Chondrocyte (in vitro differentiated cells): ENCODE measurements around the gene ENDOG. TPM values are rescaled to one million over a fixed set of nuclear protein-coding genes. Genes with fewer than 3 reads are reported as not detected.

ENCODE experiments used
- DNase-seq: peaks from one replicate; pipeline ENCODE4 v3.0.0; 2021; ENCODE audit warnings: mixed read lengths, low spot score
- H3K27ac Mint-ChIP-seq: one replicate; pipeline ENCODE4 v1.8.0; 2021; ENCODE audit warnings: mild to moderate bottlenecking, moderate library complexity, mixed read lengths; ENCODE audit not compliant: unreplicated experiment
- H3K27me3 Mint-ChIP-seq: 2 replicates; pipeline ENCODE4 v1.8.0; 2021; ENCODE audit warnings: low read depth, mixed read lengths
- H3K36me3 Mint-ChIP-seq: 2 replicates; pipeline ENCODE4 v1.8.0; 2021; ENCODE audit warnings: low read depth, mixed read lengths
- H3K4me1 Mint-ChIP-seq: 2 replicates; pipeline ENCODE4 v1.8.0; 2021; ENCODE audit warnings: low read depth, mild to moderate bottlenecking, mixed read lengths
- H3K4me3 Mint-ChIP-seq: one replicate; pipeline ENCODE4 v1.8.0; 2021; ENCODE audit warnings: mild to moderate bottlenecking, moderate library complexity, mixed read lengths; ENCODE audit not compliant: unreplicated experiment
- H3K9me3 Mint-ChIP-seq: 2 replicates; pipeline ENCODE4 v1.8.0; 2021; ENCODE audit warnings: low read depth, mixed read lengths
- total RNA-seq: library from RNA; stranded (reverse); gene quantifications from 3 replicates; pipeline ENCODE4 v1.2.1, GENCODE V29; 2021
- TF ChIP-seq, protein P1 (sequence below): fragments of 200-600 bp; sonication (generic); IDR thresholded peaks from 2 replicates; pipeline ENCODE4 v1.5.0; 2021; ENCODE audit warnings: antibody characterized with exemption, mild to moderate bottlenecking, moderate library complexity

ENDOG gene
- total RNA-seq, 1 donor from 2014 or later: 23.1 TPM

DNA sequence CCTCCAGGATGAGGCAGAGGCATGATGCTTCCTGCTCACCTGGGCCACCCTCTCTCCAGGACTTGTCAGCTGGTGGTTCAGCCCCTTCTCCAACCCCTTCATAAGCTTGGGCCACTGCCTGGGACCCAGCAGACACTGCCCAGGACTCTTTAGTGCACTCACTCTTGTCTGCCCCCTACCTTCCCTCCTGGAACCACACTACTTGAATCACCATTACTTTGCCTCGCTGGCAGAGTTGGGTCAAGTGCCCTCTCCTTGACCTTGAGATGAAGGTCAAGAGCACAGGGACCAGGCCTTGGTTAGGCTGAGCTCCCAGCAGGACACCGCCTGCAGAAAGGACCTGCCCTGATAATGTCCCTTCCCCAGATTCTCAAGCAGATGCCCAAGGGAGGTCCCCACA lies 8.5 kb upstream of the ENDOG start:
- DNase-seq: no peak
- Mint-ChIP-seq H3K4me3 (no peak overlapping the region), H3K27ac (no peak overlapping the region), H3K27me3 (no peaks in the 10 kb centered on the region), H3K9me3 (no peaks in the 10 kb centered on the region), H3K4me1 (no peaks in the 10 kb centered on the region), H3K36me3 (peaks cover 13% of the 10 kb centered on the region)
- TF ChIP-seq, protein P1, sequence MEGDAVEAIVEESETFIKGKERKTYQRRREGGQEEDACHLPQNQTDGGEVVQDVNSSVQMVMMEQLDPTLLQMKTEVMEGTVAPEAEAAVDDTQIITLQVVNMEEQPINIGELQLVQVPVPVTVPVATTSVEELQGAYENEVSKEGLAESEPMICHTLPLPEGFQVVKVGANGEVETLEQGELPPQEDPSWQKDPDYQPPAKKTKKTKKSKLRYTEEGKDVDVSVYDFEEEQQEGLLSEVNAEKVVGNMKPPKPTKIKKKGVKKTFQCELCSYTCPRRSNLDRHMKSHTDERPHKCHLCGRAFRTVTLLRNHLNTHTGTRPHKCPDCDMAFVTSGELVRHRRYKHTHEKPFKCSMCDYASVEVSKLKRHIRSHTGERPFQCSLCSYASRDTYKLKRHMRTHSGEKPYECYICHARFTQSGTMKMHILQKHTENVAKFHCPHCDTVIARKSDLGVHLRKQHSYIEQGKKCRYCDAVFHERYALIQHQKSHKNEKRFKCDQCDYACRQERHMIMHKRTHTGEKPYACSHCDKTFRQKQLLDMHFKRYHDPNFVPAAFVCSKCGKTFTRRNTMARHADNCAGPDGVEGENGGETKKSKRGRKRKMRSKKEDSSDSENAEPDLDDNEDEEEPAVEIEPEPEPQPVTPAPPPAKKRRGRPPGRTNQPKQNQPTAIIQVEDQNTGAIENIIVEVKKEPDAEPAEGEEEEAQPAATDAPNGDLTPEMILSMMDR: peak; percentile 11

DNA sequence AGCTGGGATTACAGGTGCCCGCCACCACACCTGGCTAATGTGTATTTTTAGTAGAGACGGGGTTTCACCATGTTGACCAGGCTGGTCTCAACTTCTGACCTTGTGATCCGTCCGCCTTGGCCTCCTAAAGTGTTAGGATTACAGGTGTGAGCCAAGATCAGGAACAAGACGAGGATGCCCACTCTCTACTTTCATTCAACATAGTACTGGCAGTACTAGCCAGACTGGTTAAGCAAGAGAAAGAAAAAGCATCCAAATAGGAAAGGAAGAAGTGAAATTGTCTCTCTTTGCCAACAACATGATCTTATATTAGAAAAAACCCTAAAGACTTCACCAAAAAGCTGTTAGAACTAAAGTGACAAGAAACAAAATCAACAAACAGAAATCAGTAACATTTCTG lies 7.4 kb upstream of the ENDOG start:
- TF ChIP-seq, protein P1: no peak
- no peak for DNase-seq
- no peaks in the 10 kb centered on the region for H3K4me1 Mint-ChIP-seq
- no peaks in the 10 kb centered on the region for H3K27me3 Mint-ChIP-seq
- peaks cover 8% of the 10 kb centered on the region for H3K36me3 Mint-ChIP-seq
- no peaks in the 10 kb centered on the region for H3K9me3 Mint-ChIP-seq
- no peak overlapping the region for H3K4me3 Mint-ChIP-seq
- H3K27ac Mint-ChIP-seq: no peak overlapping the region

DNA sequence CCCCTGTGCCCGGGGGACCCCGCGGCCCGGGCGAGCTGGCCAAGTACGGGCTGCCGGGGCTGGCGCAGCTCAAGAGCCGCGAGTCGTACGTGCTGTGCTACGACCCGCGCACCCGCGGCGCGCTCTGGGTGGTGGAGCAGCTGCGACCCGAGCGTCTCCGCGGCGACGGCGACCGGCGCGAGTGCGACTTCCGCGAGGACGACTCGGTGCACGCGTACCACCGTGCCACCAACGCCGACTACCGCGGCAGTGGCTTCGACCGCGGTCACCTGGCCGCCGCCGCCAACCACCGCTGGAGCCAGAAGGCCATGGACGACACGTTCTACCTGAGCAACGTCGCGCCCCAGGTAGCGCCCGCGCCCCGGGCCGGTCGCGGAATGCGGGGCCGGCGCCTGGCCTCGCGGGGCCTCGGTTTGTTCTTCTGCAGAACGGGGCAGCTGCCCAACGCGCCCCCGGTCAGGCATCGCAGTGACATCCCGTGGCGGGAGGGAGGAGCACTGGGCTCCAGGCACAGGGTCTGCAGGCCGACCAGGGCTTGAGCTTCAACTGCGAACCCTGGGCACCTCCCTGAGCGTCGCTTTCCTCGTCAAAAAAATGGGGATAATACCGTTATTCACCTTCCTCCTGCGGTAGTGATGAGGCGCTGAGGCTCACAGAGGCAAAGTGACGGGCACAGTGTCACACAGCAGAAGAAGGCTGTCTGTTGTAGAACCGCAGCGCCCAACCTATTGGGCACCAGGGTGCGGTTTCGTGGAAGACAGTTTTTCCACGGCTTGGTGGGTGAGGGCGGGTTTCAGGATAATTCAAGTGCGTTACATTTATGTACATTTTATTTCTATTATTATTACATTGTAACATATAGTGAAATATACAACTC lies 777 bp downstream of the ENDOG start:
- Mint-ChIP-seq H3K4me3 (peak overlapping the region; percentile 74), H3K27ac (peak overlapping the region; percentile 83), H3K27me3 (no peaks in the 10 kb centered on the region), H3K4me1 (peaks cover 11% of the 10 kb centered on the region), H3K36me3 (peaks cover 5% of the 10 kb centered on the region), H3K9me3 (no peaks in the 10 kb centered on the region)
- TF ChIP-seq, protein P1: peak; percentile 49
- no peak for DNase-seq

DNA sequence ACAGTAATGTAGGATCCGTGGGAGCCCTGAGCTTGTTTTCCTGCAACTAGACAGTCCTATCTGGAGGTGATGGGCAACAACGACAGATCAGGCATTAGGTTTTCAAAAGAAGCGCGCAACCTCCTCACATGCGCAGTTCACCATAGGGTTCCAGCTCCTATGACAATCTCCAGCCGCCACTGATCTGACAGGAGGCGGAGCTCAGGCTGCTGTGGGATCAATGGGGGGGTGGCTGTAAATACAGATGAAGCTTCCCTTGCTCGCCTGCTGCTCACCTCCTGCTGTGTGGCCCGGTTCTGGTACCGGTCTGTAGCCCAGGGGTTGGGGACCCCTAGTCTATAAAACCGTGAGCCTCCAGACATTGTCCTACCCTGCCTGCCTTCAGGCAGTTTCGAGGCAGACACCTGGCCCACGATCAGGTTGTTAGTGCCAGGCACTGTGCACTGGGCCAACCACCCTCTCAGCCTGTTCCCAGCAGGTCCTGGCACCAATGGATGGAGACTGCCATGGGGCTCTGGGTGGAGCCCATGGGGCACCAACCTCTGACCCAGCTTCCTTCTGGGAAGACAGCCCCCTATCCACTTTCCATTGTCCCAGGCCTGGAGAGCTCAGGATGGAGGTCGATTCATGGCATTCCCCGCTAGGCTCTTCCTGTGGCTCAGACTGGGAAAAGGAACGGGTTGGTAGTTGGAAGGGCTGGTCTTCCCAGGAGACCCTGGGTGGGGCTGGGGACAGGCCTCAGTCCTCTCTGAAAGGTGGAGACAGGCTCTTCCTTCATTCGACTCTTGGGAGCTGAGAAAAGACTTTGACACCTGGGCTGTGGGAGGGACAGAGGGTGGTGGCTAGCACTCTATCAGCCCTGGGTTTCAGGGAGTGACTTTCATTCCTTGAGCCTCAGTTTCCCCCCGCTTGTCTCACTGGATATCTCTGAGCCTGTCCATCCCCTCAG lies 1.7 kb downstream of the ENDOG start:
- no peak for DNase-seq
- TF ChIP-seq, protein P1: no peak
- H3K9me3 Mint-ChIP-seq: no peaks in the 10 kb centered on the region
- H3K36me3 Mint-ChIP-seq: peaks cover 7% of the 10 kb centered on the region
- H3K27me3 Mint-ChIP-seq: no peaks in the 10 kb centered on the region
- H3K4me1 Mint-ChIP-seq: peaks cover 11% of the 10 kb centered on the region
- no peak overlapping the region for H3K27ac Mint-ChIP-seq
- H3K4me3 Mint-ChIP-seq: peak overlapping the region; percentile 74
